ENCODE results near the gene TASP1. TPM values are rescaled to one million over a fixed set of nuclear protein-coding genes. Genes with fewer than 3 reads are reported as not detected.

Gene TASP1
- total RNA-seq, 1 experiment from 2014 or later, result 9.5 TPM

GRCh38 chr20:13432126-13432525, 206.6 kb downstream of the TASP1 start:
- Histone ChIP-seq H3K23ac (ENCODE audit: insufficient read length, low read depth, low read length) (no peak overlapping the region), H3K9me3 (ENCODE audit: control insufficient read depth, low read depth, low read length) (no peaks in the 10 kb centered on the region), H2AK5ac (ENCODE audit: insufficient read length, low read length) (no peak overlapping the region), H3K4me1 (ENCODE audit: insufficient read depth, low read length) (peaks cover 8% of the 10 kb centered on the region), H2BK12ac (ENCODE audit: insufficient read length, low read depth, low read length) (no peak overlapping the region), H2AFZ (ENCODE audit: low read length) (no peak overlapping the region), H3K9ac (ENCODE audit: extremely low read depth, insufficient read length, low read length) (no peak overlapping the region), H4K91ac (ENCODE audit: insufficient read length, low read depth, low read length) (no peak overlapping the region), H3K79me2 (ENCODE audit: insufficient read depth, low read length) (no peaks in the 10 kb centered on the region), H2BK15ac (ENCODE audit: low read depth, low read length) (no peak overlapping the region), H3K79me1 (ENCODE audit: insufficient read depth, low read depth, low read length, poor library complexity, severe bottlenecking) (no peaks in the 10 kb centered on the region), H2BK5ac (ENCODE audit: insufficient read length, low read length) (no peak overlapping the region), H4K20me1 (ENCODE audit: control insufficient read depth, insufficient read depth, insufficient read length) (no peaks in the 10 kb centered on the region), H3K23me2 (ENCODE audit: insufficient read length, low read depth, low read length, poor library complexity, severe bottlenecking) (no peaks in the 10 kb centered on the region), H3K56ac (ENCODE audit: insufficient read length, low read depth, low read length) (no peak overlapping the region), H4K8ac (replicated peaks; ENCODE audit: insufficient read length, low read depth, low read length) (no peak overlapping the region), H3K27me3 (ENCODE audit: insufficient read depth, low read length) (no peaks in the 10 kb centered on the region), H3K18ac (ENCODE audit: insufficient read length, low read depth, low read length) (no peak overlapping the region), H3K4me2 (ENCODE audit: insufficient read depth, insufficient read length, low read length) (no peak overlapping the region), H3K14ac (ENCODE audit: insufficient read depth, low read length) (no peak overlapping the region), H2BK120ac (ENCODE audit: low read depth, low read length, poor library complexity, severe bottlenecking) (no peak overlapping the region), H3K27ac (ENCODE audit: insufficient read length, low read depth, low read length) (no peak overlapping the region), H3K4ac (ENCODE audit: low read depth, low read length) (no peak overlapping the region), H2BK20ac (ENCODE audit: low read depth, low read length, poor library complexity, severe bottlenecking) (no peak overlapping the region), H3T11ph (ENCODE audit: low read length) (no peak overlapping the region), H4K5ac (ENCODE audit: insufficient read length, low read depth, low read length) (no peak overlapping the region)
- no peaks in the 10 kb centered on the region; a peak in 1 of 5 replicates for H3K9me3 Mint-ChIP-seq
- H3K27ac Mint-ChIP-seq, result no peak overlapping the region
- peaks cover 18% of the 10 kb centered on the region in 2 experiments for H3K4me1 Mint-ChIP-seq
- H3K36me3 Mint-ChIP-seq (ENCODE audit: insufficient read depth in 1 of 3, low read depth in 3 of 3), result peaks cover 0 to 4% (median 1%) of the 10 kb centered on the region in 3 experiments; a peak in 1 of 7 replicates
- DNase-seq, result no peak
- no peaks in the 10 kb centered on the region; the same call in 1 of the 2 replicates for H3K27me3 Mint-ChIP-seq (ENCODE audit: low read depth)
- no peak for TF ChIP-seq CTCF (conservative IDR thresholded peaks at IDR 0.05)
- WGBS (ENCODE audit: extremely low coverage, insufficient read length, low lambda C conversion rate), result no CpG with 5 or more reads among the region's 1 CpG
- H3K4me3 Mint-ChIP-seq, result no peak overlapping the region

Data from H9 (cell line).